ENCODE results near the gene GBE1.

Gene GBE1

DNA sequence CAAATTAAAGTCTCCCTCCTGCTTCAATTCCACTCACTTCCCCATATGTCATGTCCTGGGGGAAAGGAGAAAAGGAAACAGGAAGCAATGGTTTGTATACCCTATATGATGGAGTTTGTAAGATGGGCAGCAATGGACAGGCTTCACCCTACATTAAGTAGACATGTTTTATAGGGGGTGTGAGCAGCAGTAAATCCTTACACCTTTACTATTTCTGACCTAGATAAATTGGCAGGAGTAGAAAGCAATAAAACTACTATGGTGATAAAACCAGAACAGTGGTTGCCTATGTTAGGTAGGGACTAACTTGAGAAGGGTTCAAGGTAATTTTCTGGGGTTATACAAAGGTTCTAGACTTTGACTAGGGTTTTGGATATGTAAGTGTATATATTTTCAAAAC, 301.7 kb downstream of the GBE1 start:
- no peak overlapping the region for H3K4me3 ChIP-seq (ENCODE audit: control insufficient read depth, low read depth, low read length)
- TF ChIP-seq CTCF (IDR thresholded peaks at IDR 0.05; ENCODE audit: control insufficient read depth, insufficient read depth, low read depth, low read length, missing control alignments), result no peak
- DNase-seq (ENCODE audit: low read depth), result no peak

DNA sequence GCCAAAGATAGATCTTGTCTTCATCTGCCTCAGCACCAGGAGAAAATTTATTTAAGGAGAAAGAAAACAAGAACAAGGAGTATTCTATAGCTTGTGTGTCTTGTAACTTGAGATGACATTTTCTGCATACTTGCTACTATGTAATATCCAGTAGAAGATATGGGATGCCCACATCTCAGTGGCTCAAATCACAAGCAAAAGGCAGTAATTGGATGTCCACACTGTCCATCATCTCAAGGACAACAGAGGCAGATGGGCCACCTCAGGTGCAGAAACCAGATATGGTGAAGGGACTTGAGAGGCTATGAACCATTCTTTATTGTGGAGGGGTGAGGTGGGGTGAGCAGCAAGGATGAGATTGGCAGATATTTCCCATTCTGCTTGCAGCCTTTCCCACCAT, 309.0 kb downstream of the GBE1 start:
- TF ChIP-seq CTCF (IDR thresholded peaks at IDR 0.05; ENCODE audit: control insufficient read depth, insufficient read depth, low read depth, low read length, missing control alignments), result no peak
- no peak overlapping the region for H3K4me3 ChIP-seq (ENCODE audit: control insufficient read depth, low read depth, low read length)
- DNase-seq (ENCODE audit: low read depth), result no peak

- no peak overlapping the region for H3K4me3 ChIP-seq (ENCODE audit: control insufficient read depth, low read depth, low read length)
- DNase-seq (ENCODE audit: low read depth), result no peak
- no peak for TF ChIP-seq CTCF (IDR thresholded peaks at IDR 0.05; ENCODE audit: control insufficient read depth, insufficient read depth, low read depth, low read length, missing control alignments)
Observed at GRCh38 chr3:81451611-81452010, 309.8 kb downstream of the GBE1 start.

DNA sequence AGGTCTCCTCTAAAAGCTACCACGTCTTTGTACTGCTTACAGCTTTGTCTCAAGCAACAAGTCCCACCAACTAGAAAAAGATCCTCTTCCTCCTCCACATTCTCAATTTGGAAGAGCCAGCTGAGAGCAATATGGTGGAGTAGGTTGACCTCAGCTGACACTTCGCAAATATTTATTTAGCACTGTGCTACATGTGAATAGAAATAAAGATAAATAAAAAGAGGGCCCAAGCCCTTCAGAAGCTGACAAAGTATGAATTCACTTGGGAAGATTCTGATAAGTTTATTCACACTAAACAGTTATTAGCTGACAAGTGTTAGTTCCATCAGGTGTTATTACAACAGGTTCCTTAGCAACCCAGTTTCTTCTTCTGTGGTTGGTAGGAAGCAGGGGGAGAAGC, 310.3 kb downstream of the GBE1 start:
- DNase-seq (ENCODE audit: low read depth), result no peak
- no peak for TF ChIP-seq CTCF (IDR thresholded peaks at IDR 0.05; ENCODE audit: control insufficient read depth, insufficient read depth, low read depth, low read length, missing control alignments)
- H3K4me3 ChIP-seq (ENCODE audit: control insufficient read depth, low read depth, low read length), result no peak overlapping the region

DNA sequence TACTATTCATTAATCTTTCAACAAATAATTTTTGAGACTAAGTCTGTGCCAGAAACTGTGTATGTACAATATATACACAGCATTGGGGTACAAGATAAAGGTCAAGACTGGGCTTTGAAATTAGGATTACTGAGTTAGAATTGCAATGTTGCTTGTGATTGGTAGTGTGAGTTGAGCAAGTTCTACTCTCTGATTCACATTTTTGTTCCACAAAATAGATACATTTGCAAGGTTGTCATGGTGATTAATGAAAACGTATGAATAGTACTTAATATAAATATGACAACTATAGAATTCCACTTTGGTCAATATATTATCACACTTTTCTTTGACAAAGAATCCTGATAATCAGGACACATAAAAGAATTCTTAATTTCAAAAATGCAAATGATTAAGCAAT, 314.6 kb downstream of the GBE1 start:
- TF ChIP-seq CTCF (IDR thresholded peaks at IDR 0.05; ENCODE audit: control insufficient read depth, insufficient read depth, low read depth, low read length, missing control alignments), result no peak
- H3K4me3 ChIP-seq (ENCODE audit: control insufficient read depth, low read depth, low read length), result no peak overlapping the region
- DNase-seq (ENCODE audit: low read depth), result no peak

- no peak overlapping the region for H3K4me3 ChIP-seq (ENCODE audit: control insufficient read depth, low read depth, low read length)
- no peak for DNase-seq (ENCODE audit: low read depth)
- no peak for TF ChIP-seq CTCF (IDR thresholded peaks at IDR 0.05; ENCODE audit: control insufficient read depth, insufficient read depth, low read depth, low read length, missing control alignments)
Observed at GRCh38 chr3:81445712-81446111, 315.7 kb downstream of the GBE1 start.

DNA sequence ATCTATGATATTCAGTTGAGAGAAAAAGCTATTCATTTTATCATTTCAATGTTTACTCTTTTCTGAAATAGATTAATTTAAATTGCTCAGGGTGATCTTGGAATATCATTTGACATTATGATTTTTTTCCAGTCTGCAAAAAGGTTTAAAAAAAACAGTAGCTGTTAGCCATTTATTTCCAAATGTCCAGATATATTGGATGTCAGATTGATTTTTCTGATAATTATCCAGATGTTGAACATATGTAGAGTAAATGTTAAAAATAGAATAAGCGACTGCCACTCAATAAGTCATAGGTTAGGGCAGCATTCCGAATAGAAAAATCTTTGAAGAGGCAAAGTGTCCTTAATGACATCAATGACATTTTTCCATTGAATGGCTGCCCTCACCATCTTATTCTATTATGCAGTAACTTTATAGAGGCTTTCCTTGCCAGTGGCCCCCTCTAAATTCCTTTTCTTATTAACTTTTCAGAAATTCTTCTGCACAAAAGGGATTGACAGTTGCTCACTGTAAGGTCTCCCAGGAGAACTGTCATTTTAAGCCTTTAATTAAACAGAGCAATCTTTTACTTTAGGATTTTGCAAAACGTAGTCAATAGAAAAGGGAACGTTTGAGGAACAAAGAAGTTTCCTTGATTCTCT, 316.5 kb downstream of the GBE1 start:
- no peak for DNase-seq (ENCODE audit: low read depth)
- TF ChIP-seq CTCF (IDR thresholded peaks at IDR 0.05; ENCODE audit: control insufficient read depth, insufficient read depth, low read depth, low read length, missing control alignments), result no peak
- no peak overlapping the region for H3K4me3 ChIP-seq (ENCODE audit: control insufficient read depth, low read depth, low read length)

Data from AG09309 (cell line).